CD1c-positive myeloid dendritic cell (primary cell): ENCODE results near the gene KIF17.

Experiments
- DNase-seq: peaks from one replicate; pipeline ENCODE4 v3.0.0-alpha.2; 2016; ENCODE audit errors: extremely low spot score

KIF17 gene

GRCh38 chr1:20661207-20662109, 56.3 kb downstream of the KIF17 start, which contains the start of gene DDOST:
DDOST (minus strand) TSS chr1:20661369; CDS start chr1:20661350, 19 bp downstream.
- peak; percentile 98 for DNase-seq

- DNase-seq: peak; percentile 7
These were observed 57.0 kb downstream of the KIF17 start for GRCh38 chr1:20660847-20661206.

GRCh38 chr1:20660363-20660762, 57.4 kb downstream of the KIF17 start:
- DNase-seq: no peak

- DNase-seq: no peak
These were observed 59.5 kb downstream of the KIF17 start for GRCh38 chr1:20658166-20658915.

- DNase-seq: no peak
These were observed 60.8 kb downstream of the KIF17 start for GRCh38 chr1:20657024-20657423.

- no peak for DNase-seq
These were observed 63.6 kb downstream of the KIF17 start for GRCh38 chr1:20654104-20654690.

GRCh38 chr1:20652300-20652699, 65.5 kb downstream of the KIF17 start:
- DNase-seq: no peak

GRCh38 chr1:20648946-20649345, 68.9 kb downstream of the KIF17 start:
- DNase-seq: no peak

- no peak for DNase-seq
These were observed 69.4 kb downstream of the KIF17 start for GRCh38 chr1:20648438-20648837.

- no peak for DNase-seq
These were observed 72.4 kb downstream of the KIF17 start for GRCh38 chr1:20645414-20645813.

GRCh38 chr1:20644416-20644815, 73.4 kb downstream of the KIF17 start:
- DNase-seq: no peak

GRCh38 chr1:20643080-20643479, 74.7 kb downstream of the KIF17 start:
- DNase-seq: no peak

GRCh38 chr1:20641975-20642374, 75.8 kb downstream of the KIF17 start:
- no peak for DNase-seq

GRCh38 chr1:20640183-20640597, 77.6 kb downstream of the KIF17 start:
- peak; percentile 77 for DNase-seq

- DNase-seq: no peak
These were observed 80.9 kb downstream of the KIF17 start for GRCh38 chr1:20636785-20637347.

GRCh38 chr1:20634594-20635084, 83.2 kb downstream of the KIF17 start:
- DNase-seq: peak; percentile 26

GRCh38 chr1:20634065-20634593, 83.7 kb downstream of the KIF17 start:
- DNase-seq: no peak

- DNase-seq: peak; percentile 94
These were observed 84.4 kb downstream of the KIF17 start, which contains the start of gene PINK1 for GRCh38 chr1:20633190-20634064. PINK1 (plus strand) TSS chr1:20633458; CDS start chr1:20633549, 91 bp downstream.

GRCh38 chr1:20632386-20632785, 85.4 kb downstream of the KIF17 start:
- no peak for DNase-seq

- DNase-seq: no peak
These were observed 87.1 kb downstream of the KIF17 start for GRCh38 chr1:20630729-20631128.

GRCh38 chr1:20626524-20626923, 91.3 kb downstream of the KIF17 start:
- DNase-seq: no peak
